HEK293 (cell line): Measurements from ENCODE around the gene STC2.

Experiments used
- YY1 ChIP-seq: fragments of 450-650 bp; formaldehyde crosslinking; IDR thresholded peaks from 2 replicates; pipeline ENCODE4 v1.5.1; 2018; ENCODE audit warnings: missing biosample characterization, missing genetic modification characterization
- ZNF121 ChIP-seq: fragments of 450-650 bp; formaldehyde crosslinking; IDR thresholded peaks from 2 replicates; pipeline ENCODE4 v1.5.1; 2016; ENCODE audit warnings: missing biosample characterization, missing genetic modification characterization
- ZNF133 ChIP-seq: fragments of 450-650 bp; formaldehyde crosslinking; IDR thresholded peaks from 2 replicates; pipeline ENCODE4 v1.5.1; 2016; ENCODE audit warnings: missing biosample characterization, missing genetic modification characterization
- ZNF138 ChIP-seq: fragments of 450-650 bp; formaldehyde crosslinking; IDR thresholded peaks from 2 replicates; pipeline ENCODE4 v1.5.1; 2016; ENCODE audit warnings: missing biosample characterization, missing genetic modification characterization, borderline replicate concordance
- ZNF274 ChIP-seq, 2 experiments: fragments of 200-500 bp in 1 of 2; fragments of 450-650 bp in 1 of 2; sonication (Bioruptor generic) in 1 of 2; formaldehyde crosslinking in 1 of 2; IDR thresholded peaks; 2 replicates each; pipeline versions ENCODE4 v1.5.1 to v1.6.1; 2014 to 2016; ENCODE audit warnings: borderline replicate concordance in 1 of 2, inconsistent platforms in 1 of 2, low read length in 1 of 2, missing biosample characterization in 1 of 2, missing genetic modification characterization in 1 of 2
- ZNF629 ChIP-seq: fragments of 450-650 bp; formaldehyde crosslinking; IDR thresholded peaks from 2 replicates; pipeline ENCODE4 v1.5.1; 2017; ENCODE audit warnings: missing biosample characterization, missing genetic modification characterization
- ZNF791 ChIP-seq: fragments of 450-650 bp; formaldehyde crosslinking; IDR thresholded peaks from 2 replicates; pipeline ENCODE4 v1.5.1; 2016; ENCODE audit warnings: missing biosample characterization, missing genetic modification characterization
- TF ChIP-seq, protein P1 (sequence below): fragments of 450-650 bp; formaldehyde crosslinking; IDR thresholded peaks from 2 replicates; pipeline ENCODE4 v1.5.1; 2016; ENCODE audit warnings: missing biosample characterization, missing genetic modification characterization

DNA sequence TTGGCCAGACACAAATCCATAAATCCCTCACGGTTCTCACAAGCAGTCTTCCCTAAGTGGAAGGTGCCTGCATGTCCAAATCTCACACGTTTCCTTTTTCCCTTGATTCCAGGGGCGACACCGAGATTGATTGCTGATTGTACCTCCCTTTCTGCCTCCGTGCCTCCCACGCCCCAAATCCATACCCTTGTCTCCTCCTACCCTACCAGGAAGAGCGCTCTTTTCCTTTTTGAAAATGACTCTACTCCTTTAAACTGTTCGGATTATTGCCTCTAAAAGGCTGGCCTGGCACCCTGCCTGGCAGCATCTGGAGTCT lies 4.5 kb downstream of the STC2 start:
- TF ChIP-seq ZNF791 (tag by site-specific recombination) (no peak), ZNF121 (tag by site-specific recombination) (no peak), ZNF138 (no peak), ZNF133 (tag by site-specific recombination) (no peak), ZNF629 (no peak), ZNF274 (IDR thresholded peaks at IDR 0.05; ENCODE audit: low read length) (no peak), ZNF274 (tag by site-specific recombination; IDR thresholded peaks at IDR 0.05; ENCODE audit: borderline replicate concordance) (no peak), YY1 (tag by site-specific recombination) (no peak)
- TF ChIP-seq, protein P1, sequence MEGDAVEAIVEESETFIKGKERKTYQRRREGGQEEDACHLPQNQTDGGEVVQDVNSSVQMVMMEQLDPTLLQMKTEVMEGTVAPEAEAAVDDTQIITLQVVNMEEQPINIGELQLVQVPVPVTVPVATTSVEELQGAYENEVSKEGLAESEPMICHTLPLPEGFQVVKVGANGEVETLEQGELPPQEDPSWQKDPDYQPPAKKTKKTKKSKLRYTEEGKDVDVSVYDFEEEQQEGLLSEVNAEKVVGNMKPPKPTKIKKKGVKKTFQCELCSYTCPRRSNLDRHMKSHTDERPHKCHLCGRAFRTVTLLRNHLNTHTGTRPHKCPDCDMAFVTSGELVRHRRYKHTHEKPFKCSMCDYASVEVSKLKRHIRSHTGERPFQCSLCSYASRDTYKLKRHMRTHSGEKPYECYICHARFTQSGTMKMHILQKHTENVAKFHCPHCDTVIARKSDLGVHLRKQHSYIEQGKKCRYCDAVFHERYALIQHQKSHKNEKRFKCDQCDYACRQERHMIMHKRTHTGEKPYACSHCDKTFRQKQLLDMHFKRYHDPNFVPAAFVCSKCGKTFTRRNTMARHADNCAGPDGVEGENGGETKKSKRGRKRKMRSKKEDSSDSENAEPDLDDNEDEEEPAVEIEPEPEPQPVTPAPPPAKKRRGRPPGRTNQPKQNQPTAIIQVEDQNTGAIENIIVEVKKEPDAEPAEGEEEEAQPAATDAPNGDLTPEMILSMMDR (tag by site-specific recombination), result no peak
